OCI-LY1 (cell line): Measurements from ENCODE around the gene MADD.

Experiments used
- H2AFZ ChIP-seq: fragments of 200-600 bp; sonication (generic), shearing (Covaris generic); 2 replicates; pipeline ENCODE4 v1.6.0; 2014; ENCODE audit warnings: antibody characterized with exemption, mild to moderate bottlenecking, low read length
- H3F3A ChIP-seq: fragments of 200-600 bp; sonication (generic), shearing (Covaris generic); 2 replicates; pipeline ENCODE4 v1.6.0; 2014; ENCODE audit warnings: mild to moderate bottlenecking, antibody characterized with exemption, low read length, moderate library complexity; ENCODE audit not compliant: insufficient read depth
- H3K27ac ChIP-seq: fragments of 200-600 bp; sonication (generic); 2 replicates; pipeline ENCODE4 v1.5.1; 2014; ENCODE audit warnings: low read length, mixed run types, mild to moderate bottlenecking, low read depth; ENCODE audit not compliant: poor library complexity, severe bottlenecking
- H3K27me3 ChIP-seq: fragments of 200-600 bp; sonication (generic); 2 replicates; pipeline ENCODE4 v1.6.0; 2014; ENCODE audit warnings: antibody characterized with exemption, mild to moderate bottlenecking, low read length, moderate library complexity; ENCODE audit not compliant: insufficient read depth
- H3K36me3 ChIP-seq: fragments of 200-600 bp; sonication (generic); 2 replicates; pipeline ENCODE4 v1.6.1; 2014; ENCODE audit warnings: mild to moderate bottlenecking, antibody characterized with exemption, low read length, moderate library complexity, mixed read lengths; ENCODE audit not compliant: insufficient read depth
- H3K4me1 ChIP-seq: fragments of 200-600 bp; sonication (generic); 2 replicates; pipeline ENCODE4 v1.5.1; 2014; ENCODE audit warnings: mild to moderate bottlenecking, low read length, moderate library complexity; ENCODE audit not compliant: insufficient read depth, severe bottlenecking
- H3K4me2 ChIP-seq: fragments of 200-600 bp; sonication (generic), shearing (Covaris generic); 2 replicates; pipeline ENCODE4 v1.6.1; 2014; ENCODE audit warnings: low read length
- H3K4me3 ChIP-seq: fragments of 200-600 bp; sonication (generic); 2 replicates; pipeline ENCODE4 v1.5.1; 2014; ENCODE audit warnings: low read length, low read depth, mild to moderate bottlenecking, mixed read lengths; ENCODE audit not compliant: poor library complexity, severe bottlenecking
- H3K79me2 ChIP-seq: fragments of 200-600 bp; shearing (Covaris generic); 2 replicates; pipeline ENCODE4 v1.6.1; 2016; ENCODE audit warnings: mixed run types, low read length, mixed read lengths; ENCODE audit not compliant: insufficient read depth
- H3K9ac ChIP-seq: fragments of 200-600 bp; sonication (generic), shearing (Covaris generic); 2 replicates; pipeline ENCODE4 v1.6.1; 2014; ENCODE audit warnings: mild to moderate bottlenecking, low read length, mixed read lengths
- H3K9me2 ChIP-seq: fragments of 200-600 bp; sonication (generic), shearing (Covaris generic); 2 replicates; pipeline ENCODE4 v1.6.1; 2014; ENCODE audit warnings: low read depth, mild to moderate bottlenecking, low read length, mixed read lengths
- H3K9me3 ChIP-seq: fragments of 200-600 bp; shearing (Covaris generic); 2 replicates; pipeline ENCODE4 v1.6.1; 2014; ENCODE audit warnings: low read length, mixed read lengths
- H4K20me1 ChIP-seq: fragments of 200-600 bp; sonication (generic), shearing (Covaris generic); 2 replicates; pipeline ENCODE4 v1.6.0; 2016; ENCODE audit warnings: mild to moderate bottlenecking, low read length; ENCODE audit not compliant: insufficient read depth
- CTCF ChIP-seq: fragments of 200-600 bp; sonication (generic), shearing (Covaris generic); IDR thresholded peaks from 2 replicates; pipeline ENCODE4 v1.5.1; 2017; ENCODE audit warnings: mild to moderate bottlenecking, antibody characterized with exemption, low read length, moderate library complexity, mixed read lengths
- EZH2 ChIP-seq: fragments of 200-600 bp; sonication (generic), shearing (Covaris generic); IDR thresholded peaks from 2 replicates; pipeline ENCODE4 v1.8.0; 2017; ENCODE audit warnings: borderline replicate concordance, mixed run types, mild to moderate bottlenecking, antibody characterized with exemption, low read length, moderate library complexity, mixed read lengths

MADD gene

GRCh38 chr11:47288066-47288465 lies 18.1 kb downstream of the MADD start:
- no peaks in the 10 kb centered on the region for H3K79me2 ChIP-seq
- no peaks in the 10 kb centered on the region for H4K20me1 ChIP-seq
- H3K9ac ChIP-seq: no peak overlapping the region
- no peak overlapping the region for H3K4me2 ChIP-seq
- no peak overlapping the region for H3K4me3 ChIP-seq
- no peak overlapping the region for H3K27ac ChIP-seq
- H3K27me3 ChIP-seq: no peaks in the 10 kb centered on the region
- no peak overlapping the region for H2AFZ ChIP-seq
- no peaks in the 10 kb centered on the region for H3K9me3 ChIP-seq
- no peaks in the 10 kb centered on the region for H3K4me1 ChIP-seq
- H3F3A ChIP-seq: no peaks in the 10 kb centered on the region
- no peak for TF ChIP-seq CTCF
- TF ChIP-seq EZH2: no peak
- H3K36me3 ChIP-seq: peaks cover 89% of the 10 kb centered on the region
- no peaks in the 10 kb centered on the region for H3K9me2 ChIP-seq

- Histone ChIP-seq H3K9me2 (no peaks in the 10 kb centered on the region), H3K27ac (no peak overlapping the region), H4K20me1 (no peaks in the 10 kb centered on the region), H3K4me2 (no peak overlapping the region), H3K4me3 (no peak overlapping the region), H2AFZ (no peak overlapping the region), H3F3A (no peaks in the 10 kb centered on the region), H3K4me1 (no peaks in the 10 kb centered on the region), H3K36me3 (peaks cover 85% of the 10 kb centered on the region), H3K79me2 (no peaks in the 10 kb centered on the region), H3K27me3 (no peaks in the 10 kb centered on the region), H3K9ac (no peak overlapping the region), H3K9me3 (no peaks in the 10 kb centered on the region)
- TF ChIP-seq EZH2: no peak
- no peak for TF ChIP-seq CTCF
Observed at GRCh38 chr11:47289856-47290255, 19.9 kb downstream of the MADD start.

- H3K36me3 ChIP-seq: peaks cover 78% of the 10 kb centered on the region
Observed at GRCh38 chr11:47295385-47295784, 25.5 kb downstream of the MADD start.

More at GRCh38 chr11:47295385-47295784, 25.5 kb downstream of the MADD start:
- Histone ChIP-seq H3K4me2 (no peak overlapping the region), H3K4me1 (no peaks in the 10 kb centered on the region), H3F3A (no peaks in the 10 kb centered on the region), H3K9me3 (no peaks in the 10 kb centered on the region), H4K20me1 (no peaks in the 10 kb centered on the region), H2AFZ (no peak overlapping the region), H3K9me2 (no peaks in the 10 kb centered on the region), H3K27ac (no peak overlapping the region), H3K4me3 (no peak overlapping the region), H3K9ac (no peak overlapping the region), H3K79me2 (no peaks in the 10 kb centered on the region), H3K27me3 (no peaks in the 10 kb centered on the region)
- TF ChIP-seq EZH2 (no peak), CTCF (no peak)
